ENCODE measurements around the gene AGA.
A peak's percentile ranks its signal among the peaks of the same experiment; 100 is the strongest.

The AGA gene

DNA sequence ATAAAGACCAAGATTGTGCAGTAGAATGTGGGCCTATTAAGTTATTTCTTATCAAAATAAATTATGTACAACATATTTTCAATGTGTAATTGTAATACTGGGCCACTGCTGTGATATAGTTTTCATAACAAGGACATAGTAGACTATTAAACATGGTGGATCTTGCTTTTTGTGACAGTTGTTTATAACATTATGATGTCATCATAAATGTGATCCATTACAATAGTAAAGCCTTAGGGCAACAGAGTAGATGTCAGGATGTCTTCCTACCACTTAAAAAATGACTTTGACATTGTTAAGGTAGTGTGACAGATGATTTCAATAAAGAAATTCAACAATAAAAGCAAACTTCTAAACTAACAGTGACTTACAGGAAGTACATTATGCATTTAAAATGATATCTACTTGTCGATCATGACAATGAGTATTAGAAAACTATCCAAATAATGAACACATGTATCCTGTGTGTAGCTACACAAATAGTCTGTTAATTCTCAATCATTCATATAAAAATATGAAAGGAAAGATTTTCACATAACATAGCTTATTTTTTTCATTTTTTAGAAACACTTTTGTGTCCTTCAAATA is 5.3 kb upstream of the AGA start:
- DNase-seq (ENCODE audit: low spot score): no peak

DNA sequence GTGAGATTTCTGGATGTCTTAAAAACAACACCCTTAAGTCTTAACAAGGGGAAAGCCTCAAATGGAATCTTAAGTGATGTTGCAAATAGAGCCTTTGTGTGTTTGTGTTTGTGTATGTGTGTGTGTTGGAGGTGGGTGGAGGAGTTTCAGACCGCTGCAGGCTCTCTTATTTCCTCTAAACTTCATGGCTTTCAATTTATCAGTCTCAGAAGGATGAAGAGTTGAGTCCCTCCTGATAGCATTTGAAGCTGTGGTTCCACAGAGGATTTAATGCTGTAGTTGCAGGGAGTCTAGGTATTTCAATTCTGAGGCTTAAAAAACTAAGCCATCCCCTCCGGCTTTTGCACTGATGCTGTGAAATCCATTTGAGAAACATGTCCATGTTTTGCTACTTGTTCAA is 4.3 kb upstream of the AGA start:
- no peak for DNase-seq (ENCODE audit: low spot score)

DNA sequence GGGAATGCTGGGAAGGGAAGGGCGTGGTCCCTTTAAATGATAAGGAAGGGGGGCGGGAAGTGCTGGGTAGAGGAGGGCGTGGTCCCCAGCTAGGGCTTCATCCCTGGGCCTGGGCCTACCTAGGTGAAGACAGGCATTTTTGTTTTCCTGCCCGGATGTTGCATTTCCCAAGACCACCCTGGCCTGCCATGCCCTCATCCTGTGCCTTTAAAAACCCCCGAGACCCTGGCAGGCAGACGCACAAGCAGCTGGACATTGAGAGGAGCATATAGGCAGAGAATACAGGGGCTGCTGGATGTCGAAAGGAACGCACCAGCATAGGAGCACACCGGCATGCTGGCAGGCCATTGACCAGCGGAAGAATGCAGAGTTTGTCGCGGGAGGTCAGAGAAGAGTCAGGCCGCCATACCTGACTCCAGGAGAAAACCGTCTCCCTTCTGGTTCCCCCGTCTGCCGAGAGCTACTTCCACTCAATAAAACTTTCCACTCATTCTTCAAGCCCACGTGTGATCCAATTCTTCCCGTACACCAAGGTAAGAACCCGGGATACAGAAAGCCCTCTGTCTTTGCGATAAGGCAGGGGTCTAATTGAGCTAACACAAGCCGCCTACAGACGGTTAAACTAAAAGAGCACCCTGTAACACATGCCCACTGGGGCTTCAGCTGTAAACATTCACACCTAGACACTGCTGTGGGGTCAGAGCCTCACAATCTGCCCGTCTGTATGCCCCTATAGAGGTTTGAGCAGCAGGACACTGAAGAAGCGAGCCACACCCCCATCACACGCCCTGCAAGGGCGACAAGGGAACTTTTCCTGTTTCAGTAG is 2.9 kb upstream of the AGA start:
- no peak for DNase-seq (ENCODE audit: low spot score)

DNA sequence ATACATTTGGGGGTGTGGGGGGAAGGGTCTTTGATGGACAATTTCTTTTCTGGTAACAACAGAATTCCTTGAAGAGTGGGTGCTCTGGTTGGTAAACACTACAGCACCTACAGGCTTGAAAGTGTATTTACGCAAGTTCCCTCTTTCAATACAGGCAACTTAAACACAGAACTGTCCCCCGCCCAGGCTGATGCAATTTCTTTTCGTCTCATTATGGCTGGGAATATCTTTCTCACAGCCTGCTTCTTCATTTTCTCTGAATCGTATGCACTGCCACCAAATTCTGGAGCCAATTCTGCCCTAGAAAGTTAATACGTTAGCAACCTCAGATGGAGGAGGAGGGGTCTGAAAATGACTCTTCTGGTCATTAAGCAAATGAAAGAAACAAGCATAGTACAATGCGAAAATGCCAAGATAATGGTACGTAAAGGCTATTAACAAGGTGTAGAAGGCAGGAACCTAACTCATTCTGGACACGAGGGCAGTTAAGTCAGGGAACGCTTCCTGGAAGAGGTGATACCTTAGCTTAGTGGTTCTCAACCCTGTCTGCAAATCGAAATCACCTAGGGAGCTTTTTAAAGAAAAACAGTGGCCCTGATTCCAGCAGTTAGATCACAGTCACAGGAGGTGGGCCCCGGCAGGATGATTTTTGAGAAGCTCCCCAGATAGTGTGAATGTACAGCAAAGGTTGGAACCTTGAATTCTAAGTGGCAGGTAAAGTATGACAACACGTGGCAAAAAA is 1.0 kb downstream of the AGA start:
- peak; percentile 37 for DNase-seq (ENCODE audit: low spot score)

DNA sequence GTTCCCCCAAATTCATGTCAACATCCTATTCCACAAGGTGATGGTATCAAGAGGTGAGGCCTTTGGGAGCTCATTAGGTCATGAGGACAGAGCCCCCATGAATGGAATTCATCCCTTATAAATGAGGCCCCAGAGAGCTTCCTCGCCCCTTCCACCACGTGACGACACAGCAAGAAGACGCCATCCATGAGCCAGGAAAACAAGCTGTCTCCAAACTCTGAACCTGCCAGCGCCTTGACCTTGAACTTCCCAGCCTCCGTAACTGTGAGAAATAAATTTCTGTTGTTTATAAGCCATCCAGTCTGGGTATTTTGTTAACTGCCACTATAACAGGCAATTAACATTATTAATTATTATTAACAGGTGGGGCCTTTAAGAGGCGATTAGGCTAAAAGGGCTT is 5.8 kb downstream of the AGA start:
- no peak for DNase-seq (ENCODE audit: low spot score)

DNA sequence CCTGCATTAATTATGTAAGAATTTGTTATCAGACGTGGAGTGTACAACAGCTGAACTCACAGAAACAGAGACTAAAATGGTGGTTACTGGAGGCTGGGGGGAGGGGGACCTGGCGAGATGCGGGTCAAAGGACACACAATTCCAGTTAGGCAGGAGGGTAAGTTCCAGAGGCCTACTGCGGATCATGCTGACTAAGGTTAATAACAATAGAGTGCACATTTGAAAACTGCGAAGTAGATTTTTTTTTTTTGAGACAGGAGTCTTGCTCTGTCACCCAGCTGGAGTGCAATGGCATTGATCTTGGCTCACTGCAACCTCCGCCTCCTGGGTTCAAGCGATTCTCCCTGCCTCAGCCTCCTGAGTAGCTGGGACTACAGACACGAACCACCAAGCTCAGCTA is 7.6 kb downstream of the AGA start:
- DNase-seq (ENCODE audit: low spot score): no peak

DNA sequence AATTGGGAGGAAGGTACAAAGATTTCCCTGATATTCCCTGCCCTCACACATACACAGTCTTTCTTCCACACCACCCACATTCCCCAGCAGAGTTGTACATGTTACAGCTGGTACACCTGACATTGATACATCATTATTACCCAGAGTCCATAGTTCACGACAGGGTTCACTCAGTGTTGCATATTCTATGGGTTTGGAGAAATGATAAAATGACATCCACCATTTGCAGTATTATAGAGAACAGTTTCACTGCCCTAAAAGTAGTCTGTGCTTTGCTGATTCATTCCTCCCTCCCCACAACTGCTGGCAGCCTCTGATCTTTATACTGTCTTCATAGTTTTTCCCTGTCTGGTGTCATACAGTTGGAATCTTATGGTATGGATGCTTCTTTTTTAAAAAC is 15.0 kb downstream of the AGA start:
- no peak for DNase-seq (ENCODE audit: low spot score)

DNA sequence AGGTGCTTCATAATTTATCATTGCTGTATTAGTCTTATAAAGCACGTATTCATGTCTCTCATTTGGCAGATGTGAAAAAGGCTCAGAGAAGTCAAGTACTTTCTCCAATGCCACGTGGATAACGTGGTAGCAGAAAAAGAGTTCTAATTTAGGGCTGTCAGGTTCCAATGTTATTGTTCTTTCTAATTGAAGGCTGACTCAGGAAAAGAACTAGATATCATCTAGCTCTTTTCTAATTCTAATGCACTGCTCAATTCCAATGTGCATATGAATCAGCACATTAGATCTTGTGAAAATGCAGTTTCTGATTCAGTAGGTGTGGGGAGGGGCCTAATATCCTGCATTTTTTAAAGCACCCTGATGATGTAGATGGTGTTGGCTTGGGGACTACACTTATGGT is 22.8 kb downstream of the AGA start:
- DNase-seq (ENCODE audit: low spot score): no peak

DNA sequence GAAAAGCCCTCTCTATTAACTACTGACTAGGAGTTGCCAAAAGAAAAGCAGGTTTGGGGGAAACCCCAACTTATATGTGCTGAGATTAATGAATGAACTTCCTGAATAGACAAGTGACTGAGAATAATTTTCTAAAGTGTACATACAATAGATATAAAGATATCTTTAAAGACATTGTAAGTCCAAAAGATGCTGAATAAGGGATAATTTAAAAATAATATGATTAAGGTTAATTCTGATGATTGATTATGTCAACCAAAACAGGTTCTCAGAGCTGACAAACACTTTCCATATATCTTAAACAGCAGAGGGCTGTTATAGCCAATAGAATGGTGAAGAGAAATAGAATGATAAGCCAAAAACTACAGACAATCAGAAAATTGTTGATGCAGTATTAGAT is 28.6 kb downstream of the AGA start:
- no peak for DNase-seq (ENCODE audit: low spot score)

DNA sequence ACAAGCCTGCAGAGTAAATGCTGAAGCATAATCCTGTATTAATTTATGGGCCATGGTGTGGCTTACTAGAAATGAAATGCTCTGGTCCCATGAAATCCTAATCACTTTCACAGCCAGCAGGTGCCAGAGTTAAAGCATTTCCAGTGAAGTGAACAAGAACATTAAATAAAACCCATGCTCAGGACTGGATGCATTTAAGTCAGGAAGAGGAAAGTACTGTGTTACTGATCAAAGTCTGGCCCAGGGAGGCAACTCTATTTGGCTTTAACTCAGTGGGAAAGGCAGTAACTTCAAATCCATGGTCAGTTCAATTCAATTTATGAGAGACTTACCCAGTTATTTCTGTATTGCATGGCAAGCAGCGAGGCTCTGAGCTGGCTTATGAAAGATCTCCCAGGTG is 29.2 kb downstream of the AGA start:
- no peak for DNase-seq (ENCODE audit: low spot score)

DNA sequence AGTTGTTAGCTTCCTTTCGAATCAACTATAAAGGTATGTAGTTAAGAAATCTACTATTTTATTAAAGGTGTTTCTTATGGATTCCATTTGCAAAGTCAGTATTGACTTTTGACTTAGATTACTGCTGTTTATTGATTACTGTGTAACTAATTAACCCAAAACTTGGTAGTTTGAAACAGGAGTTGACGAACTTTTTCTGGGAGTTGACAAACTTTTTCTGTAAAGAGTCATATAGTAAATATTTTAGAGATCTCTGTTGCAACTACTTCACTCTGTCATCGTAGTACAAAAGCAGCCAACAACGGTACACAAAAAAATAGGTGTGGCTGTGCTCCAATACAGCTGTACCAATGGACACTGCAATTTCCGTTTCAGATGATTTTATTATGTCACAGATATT is 30.2 kb downstream of the AGA start:
- no peak for DNase-seq (ENCODE audit: low spot score)

DNA sequence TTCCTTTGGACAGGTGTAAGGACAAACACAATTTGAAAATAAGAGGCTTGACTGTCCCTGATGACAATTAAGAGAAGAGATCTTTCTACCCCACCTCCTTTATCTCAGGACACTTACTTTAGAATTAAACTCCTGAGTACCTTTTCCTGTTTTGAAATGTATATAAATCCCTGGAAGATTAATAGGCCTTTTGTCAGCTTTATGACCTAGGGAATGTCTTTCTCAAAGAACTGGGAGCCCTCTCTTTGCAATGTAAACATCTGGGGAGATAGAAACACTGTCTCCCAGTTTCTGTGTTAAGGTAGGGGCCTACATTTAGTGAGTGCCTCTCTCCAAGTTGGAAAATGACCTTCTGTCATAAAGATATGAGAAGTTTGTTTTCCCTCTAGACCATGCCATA is 31.7 kb downstream of the AGA start:
- no peak for DNase-seq (ENCODE audit: low spot score)

DNA sequence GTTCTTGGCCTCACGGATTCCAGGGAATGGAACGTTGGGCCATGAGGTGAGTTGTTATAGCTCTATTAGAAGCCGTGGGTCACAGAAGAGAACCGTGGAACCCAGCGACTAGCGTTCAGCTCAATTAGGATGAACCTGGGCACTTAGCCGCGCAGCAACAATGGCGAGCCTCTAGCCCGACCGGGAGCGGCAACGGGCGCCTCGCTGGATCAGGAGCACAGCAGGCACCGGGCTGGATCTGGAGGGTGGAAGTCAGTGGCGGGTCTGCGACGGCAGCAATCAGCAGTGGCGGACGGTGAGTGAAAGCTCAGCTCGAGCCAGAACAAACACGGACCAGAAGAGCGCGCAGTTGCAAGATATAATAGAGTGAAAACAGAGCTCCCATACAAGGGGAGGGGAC is 34.2 kb downstream of the AGA start:
- no peak for DNase-seq (ENCODE audit: low spot score)

DNA sequence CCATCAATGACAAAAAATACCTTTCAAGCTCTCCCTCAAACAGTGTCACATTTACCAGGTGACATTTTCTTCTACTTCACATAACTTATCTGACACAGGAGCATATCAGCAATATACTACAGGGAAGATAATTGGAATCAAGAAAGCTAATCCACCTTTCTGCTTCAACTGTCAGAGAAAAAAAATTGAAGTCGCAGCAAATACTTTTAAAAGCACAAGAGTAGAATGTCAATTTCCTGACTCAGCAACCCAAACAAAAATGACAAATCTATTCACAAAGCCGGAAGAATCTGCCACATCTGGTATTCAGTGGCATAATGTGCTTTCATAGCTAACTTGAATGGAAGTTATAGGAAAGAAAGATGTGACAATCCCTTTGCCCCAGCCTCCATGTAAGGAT is 36.7 kb downstream of the AGA start:
- no peak for DNase-seq (ENCODE audit: low spot score)

DNA sequence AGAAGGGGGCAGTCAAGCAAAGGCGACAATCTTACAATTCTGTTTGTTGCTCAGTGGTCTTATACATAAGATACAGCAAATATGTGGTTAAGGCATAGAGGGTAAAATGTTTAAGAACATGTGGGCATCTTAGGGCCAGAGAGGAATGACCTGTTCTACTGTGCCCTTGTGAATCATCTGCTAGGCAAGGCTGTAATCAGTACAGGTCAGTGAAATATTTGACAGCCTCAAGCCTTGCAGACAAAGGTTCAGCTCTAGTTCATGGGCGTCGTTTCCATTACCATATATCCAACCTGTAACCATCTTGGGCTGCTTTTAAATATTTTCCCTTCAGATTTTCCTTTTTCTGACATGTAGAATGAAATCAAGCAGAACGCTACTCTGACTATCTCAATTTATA is 37.3 kb downstream of the AGA start:
- no peak for DNase-seq (ENCODE audit: low spot score)

DNA sequence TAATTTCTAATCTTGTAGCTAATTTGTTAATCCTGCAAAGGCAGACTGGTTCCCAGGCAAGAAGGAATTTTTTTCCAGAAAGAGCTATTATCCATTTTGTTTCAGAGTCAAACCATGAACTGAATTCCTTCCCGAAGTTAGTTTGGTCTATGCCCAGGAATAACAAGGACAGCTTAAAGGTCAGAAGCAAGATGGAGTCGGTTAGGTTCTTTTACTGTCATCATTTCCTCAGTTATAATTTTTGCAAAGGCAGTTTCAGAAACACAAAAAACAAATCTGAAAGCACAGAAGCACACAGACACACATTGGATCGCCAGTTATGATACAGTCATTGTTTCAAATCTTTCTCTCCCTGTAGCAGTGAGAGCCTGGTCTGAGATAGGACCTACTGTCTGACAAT is 37.9 kb downstream of the AGA start:
- DNase-seq (ENCODE audit: low spot score): no peak

DNA sequence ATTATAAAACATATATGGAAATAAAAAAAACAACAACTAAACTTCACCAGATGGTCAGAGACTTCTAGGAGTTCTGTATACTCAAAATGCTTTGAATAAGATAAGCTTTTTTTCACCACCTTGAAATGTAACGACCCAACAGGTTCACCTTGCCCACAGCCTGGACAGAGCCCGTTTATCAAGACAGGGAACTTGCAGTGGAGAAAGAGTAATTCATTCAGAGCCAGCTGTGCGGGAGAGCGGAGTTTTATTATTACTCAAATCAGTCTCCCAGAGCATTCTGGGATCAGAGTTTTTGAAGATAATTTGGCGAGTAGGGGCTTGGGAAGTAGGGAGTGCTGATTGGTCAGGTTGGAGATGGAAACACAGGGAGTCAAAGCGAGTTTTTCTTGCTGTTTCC is 38.5 kb downstream of the AGA start:
- DNase-seq (ENCODE audit: low spot score): no peak

DNA sequence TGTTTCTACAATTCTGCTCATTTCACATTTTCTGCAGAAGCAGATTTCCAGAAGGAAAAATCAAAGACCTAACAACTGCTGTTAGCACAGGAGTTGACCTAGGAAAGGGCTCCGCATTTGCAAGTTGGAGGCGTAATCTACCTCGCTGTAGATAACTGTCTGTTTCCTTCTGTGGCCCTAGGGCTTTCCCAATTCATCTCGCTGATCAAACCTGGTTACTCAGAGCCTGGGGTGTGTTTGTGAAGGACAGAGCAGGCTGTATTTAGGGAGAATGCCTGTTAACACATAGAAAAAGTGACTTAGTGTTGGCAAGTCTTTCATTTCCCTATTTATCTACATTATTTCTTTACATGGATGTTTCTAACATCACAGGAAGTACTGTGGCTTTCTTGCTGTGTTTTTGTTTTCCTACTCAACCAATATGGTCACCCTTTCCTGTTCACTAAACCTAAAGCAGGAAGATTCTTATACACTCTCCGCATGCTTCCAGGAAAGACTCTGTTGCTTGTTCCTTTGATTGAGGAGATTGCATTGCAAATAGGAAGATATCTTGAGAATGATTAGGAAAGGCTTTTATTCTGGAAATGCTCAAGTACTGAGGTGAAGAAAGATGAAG is 40.5 kb downstream of the AGA start:
- DNase-seq (ENCODE audit: low spot score): no peak

DNA sequence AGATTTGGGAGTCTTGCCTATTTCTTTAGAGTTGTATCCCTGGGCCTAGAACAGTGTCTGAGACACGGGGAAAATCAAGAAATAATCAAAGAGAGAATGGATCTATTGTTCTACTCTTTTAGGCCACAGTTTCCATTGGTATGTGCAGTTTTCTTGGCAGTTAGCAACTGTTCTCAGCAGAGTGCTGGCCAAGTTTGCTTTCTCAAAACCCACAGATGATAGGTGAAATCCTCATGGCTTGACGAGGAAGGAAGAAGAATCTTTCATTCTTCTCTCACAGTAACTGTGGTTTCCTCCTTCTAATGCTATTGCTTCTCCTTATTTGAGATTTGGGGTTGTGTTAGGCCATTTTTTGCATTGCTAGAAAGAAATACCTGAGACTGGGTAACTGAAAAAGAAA is 42.2 kb downstream of the AGA start:
- no peak for DNase-seq (ENCODE audit: low spot score)

DNA sequence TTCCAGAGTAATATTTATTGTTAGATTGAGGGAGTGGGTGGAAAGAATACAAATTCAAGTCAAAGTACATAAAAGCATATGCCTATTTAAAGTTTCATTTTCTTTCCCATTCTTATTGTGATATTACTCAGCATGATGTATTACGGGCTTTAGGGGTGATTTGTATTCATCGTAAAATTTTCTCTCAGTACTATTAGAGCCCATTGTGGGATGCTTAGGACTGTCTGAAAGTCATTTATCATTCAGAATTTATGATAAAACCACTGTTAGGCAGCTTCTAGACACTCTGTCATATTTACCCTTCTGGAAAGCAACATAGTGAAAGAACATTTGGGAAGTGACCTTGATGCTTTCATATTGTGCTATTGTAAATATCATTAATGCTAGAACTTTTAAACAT is 45.9 kb downstream of the AGA start:
- no peak for DNase-seq (ENCODE audit: low spot score)

DNA sequence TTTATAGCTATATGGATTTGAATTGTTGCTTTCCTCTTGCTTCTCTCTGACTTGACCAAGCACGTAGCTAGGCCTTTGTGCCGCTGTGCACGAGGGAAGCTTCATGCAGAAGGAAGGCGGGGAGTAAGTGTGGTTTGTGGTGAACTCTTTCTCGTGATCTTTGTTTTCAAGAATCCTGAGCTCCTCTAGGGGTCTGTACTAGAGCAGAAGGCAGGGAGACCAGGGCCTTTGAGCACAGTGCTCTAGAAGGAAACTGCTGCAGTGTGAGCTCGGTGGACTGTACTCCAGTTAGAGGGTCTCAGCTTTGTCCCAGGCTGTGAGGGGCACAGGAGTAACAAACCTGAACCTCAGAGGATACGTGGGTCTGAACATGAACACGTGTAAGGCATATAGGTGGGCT is 49.0 kb downstream of the AGA start:
- DNase-seq (ENCODE audit: low spot score): no peak

DNA sequence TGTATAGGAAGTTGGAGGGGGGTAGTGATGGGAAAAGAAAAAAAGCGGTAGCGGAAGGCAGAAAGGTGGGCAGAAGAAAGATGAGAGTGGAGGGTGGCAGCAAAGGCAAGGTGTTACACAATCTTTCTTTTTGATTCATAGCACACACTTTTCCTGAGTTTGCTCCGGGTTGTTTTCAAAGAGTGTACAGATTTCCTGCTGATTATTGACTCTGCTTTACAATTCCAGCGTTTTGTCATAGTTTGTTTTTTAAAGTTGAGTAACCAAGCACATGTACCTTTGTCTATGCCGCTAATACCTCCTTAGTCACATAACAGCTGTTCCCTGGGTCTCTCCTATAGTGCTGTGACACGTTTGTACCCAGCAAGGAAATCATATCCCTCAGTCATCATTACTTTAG is 50.3 kb downstream of the AGA start:
- DNase-seq (ENCODE audit: low spot score): no peak

DNA sequence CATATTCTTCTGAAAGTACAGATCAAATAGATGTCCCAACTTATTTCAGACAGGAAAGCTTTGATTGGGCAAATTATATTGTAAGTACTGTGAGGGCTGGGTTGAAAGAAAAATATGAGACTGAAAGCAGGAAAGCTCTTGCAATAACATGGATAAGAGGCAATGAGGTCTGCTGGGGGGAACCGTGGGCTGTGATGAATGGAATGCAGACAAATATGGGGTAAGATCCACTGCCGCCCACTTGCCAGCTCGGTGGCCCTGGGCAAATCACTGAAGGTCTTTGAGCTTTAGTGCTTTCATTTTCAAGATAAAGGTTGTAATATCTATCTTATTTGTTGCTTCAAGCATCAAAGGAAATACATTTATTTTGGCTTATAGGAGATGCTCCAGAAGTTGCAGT is 51.0 kb downstream of the AGA start:
- no peak for DNase-seq (ENCODE audit: low spot score)

Measured in LoVo (cell line).